Fibroblast of villous mesenchyme (primary cell): Measurements from ENCODE around the gene ACYP1. TPM values are rescaled to one million over a fixed set of nuclear protein-coding genes. Genes with fewer than 3 reads are reported as not detected.

Experiments
- DNase-seq: peaks from one replicate; pipeline ENCODE4 v3.0.0-alpha.2; 2010; ENCODE audit warnings: low read depth
- H3K4me3 ChIP-seq: 2 replicates; pipeline ENCODE4 v1.5.1; 2011; ENCODE audit warnings: low read depth, mild to moderate bottlenecking, low read length
- CTCF ChIP-seq: IDR thresholded peaks from 2 replicates; pipeline ENCODE4 v1.5.1; 2012; ENCODE audit warnings: low read depth, mild to moderate bottlenecking, low read length; ENCODE audit not compliant: insufficient read depth
- total RNA-seq: library from RNA; depleted of rRNA; stranded (reverse); fragments of >200 nt; gene quantifications from 2 replicates; pipeline ENCODE4 v1.2.3, GENCODE V29; 2012

ACYP1 gene
- total RNA-seq, 1 donor = 11.2 TPM

DNA sequence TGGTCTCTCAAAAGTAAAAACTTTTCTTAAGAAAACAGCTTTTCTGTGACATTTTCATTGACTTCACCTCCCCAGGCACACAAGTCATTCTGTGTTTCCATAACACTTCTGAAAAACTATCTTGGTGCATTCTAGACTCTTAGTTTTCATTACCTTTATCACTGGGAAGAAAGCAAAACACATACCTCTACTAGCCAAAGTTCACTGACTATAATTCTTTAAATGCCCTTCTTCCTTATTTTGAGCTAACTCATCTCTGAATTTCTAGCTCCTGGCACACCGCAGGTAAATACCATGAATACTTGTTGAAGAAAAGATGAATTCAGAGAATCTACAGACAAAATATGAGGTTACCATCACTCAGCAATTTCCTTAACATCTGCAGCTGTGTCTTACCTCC, 33.7 kb downstream of the ACYP1 start:
- DNase-seq = no peak
- H3K4me3 ChIP-seq = no peak overlapping the region
- no peak for TF ChIP-seq CTCF

- no peak for TF ChIP-seq CTCF
- no peak for DNase-seq
- no peak overlapping the region for H3K4me3 ChIP-seq
These were observed 37.9 kb downstream of the ACYP1 start for GRCh38 chr14:75025876-75026275.

DNA sequence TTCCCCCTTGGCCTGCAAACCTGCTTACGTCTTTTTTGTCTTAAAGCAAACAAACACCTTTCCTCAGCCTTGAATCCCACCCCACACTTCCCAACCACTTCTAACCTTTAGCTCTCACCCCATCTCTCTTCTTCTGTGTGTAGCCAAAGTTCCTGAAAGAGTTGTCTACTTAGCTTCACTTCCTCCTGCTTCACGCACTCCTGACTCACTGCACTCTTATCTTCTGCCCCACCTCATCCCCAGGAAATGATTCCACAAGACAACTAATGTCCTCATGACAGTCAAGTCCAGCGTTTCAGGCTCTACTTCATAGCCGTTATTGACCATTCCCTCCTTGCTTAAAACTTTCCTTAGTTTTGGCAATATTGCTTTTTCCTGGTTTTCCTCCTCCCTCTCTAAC, 38.7 kb downstream of the ACYP1 start:
- DNase-seq = peak; percentile 41
- no peak overlapping the region for H3K4me3 ChIP-seq
- no peak for TF ChIP-seq CTCF

- no peak for DNase-seq
- no peak overlapping the region for H3K4me3 ChIP-seq
- TF ChIP-seq CTCF = no peak
These were observed 40.7 kb downstream of the ACYP1 start for GRCh38 chr14:75023108-75023507.

DNA sequence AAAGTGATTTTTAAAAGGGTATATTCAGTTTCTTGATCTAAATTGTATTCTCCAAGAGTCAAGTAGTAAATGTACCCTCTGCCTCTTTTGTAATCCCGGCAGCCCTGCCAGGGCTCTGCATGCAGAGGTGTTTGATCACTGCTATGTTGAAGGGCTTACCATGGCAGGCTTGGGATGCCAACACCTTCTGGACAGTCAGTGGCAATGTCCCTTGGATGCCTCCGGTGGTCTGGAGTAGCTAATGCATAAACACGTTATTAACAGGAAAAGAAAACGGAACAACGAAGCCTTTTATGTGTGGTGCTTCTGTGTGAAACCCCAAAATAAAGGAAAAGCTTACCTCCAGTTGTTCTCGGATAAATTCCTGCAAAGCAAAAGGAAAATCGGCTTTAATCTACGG, 41.2 kb downstream of the ACYP1 start:
- DNase-seq = no peak
- H3K4me3 ChIP-seq = no peak overlapping the region
- TF ChIP-seq CTCF = peak; percentile 44

DNA sequence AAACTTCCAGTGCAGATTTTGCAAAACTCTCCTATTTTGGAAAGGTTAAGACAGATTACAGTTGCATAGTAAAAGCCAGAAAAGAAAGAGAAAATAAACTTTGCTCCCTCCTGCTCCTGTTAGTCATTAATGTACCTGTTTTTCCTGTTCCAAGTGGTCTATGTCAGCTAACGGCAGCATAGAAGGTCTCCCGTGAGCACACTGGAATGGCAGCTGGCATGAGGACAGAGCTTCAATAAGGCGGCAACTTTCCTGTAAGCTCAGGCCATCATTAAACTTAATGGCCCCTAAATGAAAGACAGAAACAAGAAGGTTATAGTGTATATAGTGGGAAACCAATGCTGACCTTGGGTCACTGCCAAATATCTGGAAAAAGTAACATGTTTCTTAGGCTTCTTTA, 45.1 kb downstream of the ACYP1 start:
- TF ChIP-seq CTCF = no peak

DNA sequence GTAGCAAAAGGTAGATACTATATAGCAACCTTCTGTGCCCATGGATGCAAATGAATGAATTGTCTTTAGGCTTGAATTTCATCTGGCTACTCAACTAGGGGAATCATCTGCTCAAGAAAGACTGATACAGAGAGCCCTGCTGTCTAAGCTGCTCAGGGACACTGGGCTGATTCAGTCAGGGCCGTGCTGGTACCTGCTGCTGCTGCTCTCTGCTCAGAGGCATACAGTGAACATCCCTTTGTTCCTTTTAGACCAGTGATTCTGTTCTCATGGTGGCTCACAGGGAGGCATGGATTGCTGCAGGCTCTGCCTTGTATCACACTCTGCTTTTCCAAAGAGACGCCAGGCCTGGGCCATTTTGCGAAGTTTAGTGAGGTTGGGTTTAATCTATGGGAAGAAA, 47.0 kb downstream of the ACYP1 start:
- no peak for TF ChIP-seq CTCF
- no peak for DNase-seq
- H3K4me3 ChIP-seq = no peak overlapping the region

More for the DNA sequence above, 45.1 kb downstream of the ACYP1 start:
- H3K4me3 ChIP-seq = no peak overlapping the region
- no peak for DNase-seq
